Aorta (tissue), 5 donors: ENCODE results near the gene PTGER3. TPM values are rescaled to one million over a fixed set of nuclear protein-coding genes. Genes with fewer than 3 reads are reported as not detected.
"Not testable (repeated sequence)": the region's sequence is repeated elsewhere in the genome, so short reads cannot be mapped to it uniquely, and the experiment has no call there.

Experiments used
- ATAC-seq: fragments of 200-7000 bp; cut with Tn5 transposase; one replicate; pipeline ENCODE4 v1.9.1; 2022; ENCODE audit warnings: moderate library complexity; ENCODE audit not compliant: low FRiP score
- DNase-seq, 2 donors: peaks; one replicate each; pipeline ENCODE4 v3.0.0-alpha.2; 2020
- H3K27ac ChIP-seq, 2 donors: one replicate each; pipeline ENCODE4 v1.5.1; 2013; ENCODE audit warnings: low read length in 2 of 2, mild to moderate bottlenecking in 2 of 2, moderate library complexity in 2 of 2, control low read depth in 1 of 2, inconsistent platforms in 1 of 2, low read depth in 1 of 2
- H3K27me3 ChIP-seq, 2 donors: one replicate each; pipeline ENCODE4 v1.6.1; 2013; ENCODE audit warnings: control low read depth in 1 of 2, low read length in 1 of 2, mild to moderate bottlenecking in 1 of 2, moderate library complexity in 1 of 2; ENCODE audit not compliant: insufficient read depth in 2 of 2, control insufficient read depth in 1 of 2
- H3K36me3 ChIP-seq, 2 donors: one replicate each; pipeline ENCODE4 v1.6.1; 2013; ENCODE audit warnings: control low read depth in 1 of 2, low read length in 1 of 2, mild to moderate bottlenecking in 1 of 2; ENCODE audit not compliant: insufficient read depth in 2 of 2, control insufficient read depth in 1 of 2
- H3K4me1 ChIP-seq, 2 donors: one replicate each; pipeline ENCODE4 v1.6.1; 2013; ENCODE audit warnings: low read length in 2 of 2, control low read depth in 1 of 2, mild to moderate bottlenecking in 1 of 2, moderate library complexity in 1 of 2; ENCODE audit not compliant: insufficient read depth in 2 of 2, control insufficient read depth in 1 of 2
- H3K4me3 ChIP-seq, 2 donors: one replicate each; pipeline ENCODE4 v1.5.1; 2013; ENCODE audit warnings: low read length in 2 of 2, control low read depth in 1 of 2, mild to moderate bottlenecking in 1 of 2
- H3K9me3 ChIP-seq: one replicate; pipeline ENCODE4 v1.6.1; 2013; ENCODE audit warnings: mild to moderate bottlenecking, low read length; ENCODE audit not compliant: control insufficient read depth
- WGBS, 2 donors: extraction: QIAGEN DNeasy Blood & Tissue Kit; methylation state at CpG; one replicate each; pipeline ENCODE4 v1.1.7; 2013; 5-methylcytosine and 5-hydroxymethylcytosine counted together
- intact Hi-C, 2 donors: fragments of 100-400 bp; cut with DNase I; formaldehyde crosslinking; loops; one replicate each; pipeline versions ENCODE4 v1.14.2 to v1.15.0; 2022
- microRNA-seq, 2 donors: library from miRNA; unstranded; fragments of <30 nt; microRNA quantifications; one replicate each; pipeline ENCODE4 v1.2.0, GENCODE V29; 2020
- polyA plus RNA-seq, 2 donors: library from polyadenylated mRNA; stranded (reverse); fragments of 200-250 nt; gene quantifications; one replicate each; pipeline ENCODE4 v1.2.3, GENCODE V29; 2013
- total RNA-seq, 2 donors: library from RNA; stranded (reverse); fragmentation: NEBNext Ultra II Directional; extraction: Animal tissue kit (Norgen Biotek cat#: 25700); gene quantifications; one replicate each; pipeline ENCODE4 v1.2.1, GENCODE V29; 2021
- donor health status: healthy with polysubstance abuse.
- donor health status: Bipolar disorder and iron deficiency.
- donor health status: DM: no; HTN: no; CAD: no.
- donor health status: DM: no; HTN: no; CAD: no.
- donor health status: DM: yes; HTN: yes; CAD: no.

Gene PTGER3
- total and polyA plus RNA-seq, 4 donors: 14.9 to 40.0 (median 24.0) TPM

GRCh38 chr1:70940398-70940797, 107.2 kb downstream of the PTGER3 start:
- ATAC-seq, H3K4me3 ChIP-seq, H3K4me1 ChIP-seq, H3K9me3 ChIP-seq, H3K27ac ChIP-seq, intact Hi-C loops, H3K36me3 ChIP-seq, DNase-seq, H3K27me3 ChIP-seq: not testable (repeated sequence)
- WGBS, 2 donors: 79 to 80% methylated on average over 2 of the region's 2 CpGs

GRCh38 chr1:70934194-70934961, 113.2 kb downstream of the PTGER3 start:
- H3K27me3 ChIP-seq: no peaks in the 10 kb centered on the region
- H3K36me3 ChIP-seq: no peaks in the 10 kb centered on the region
- H3K4me3 ChIP-seq: no peak overlapping the region
- no peak for DNase-seq
- H3K9me3 ChIP-seq: no peaks in the 10 kb centered on the region
- WGBS, 2 donors: 34 to 47% methylated on average over 5 of the region's 5 CpGs
- peaks cover 0 to 7% of the 10 kb centered on the region in 2 donors for H3K4me1 ChIP-seq
- no peak overlapping the region for H3K27ac ChIP-seq
- intact Hi-C loops: no loop called here
- ATAC-seq: no peak

GRCh38 chr1:70930062-70930461, 117.6 kb downstream of the PTGER3 start:
- Histone ChIP-seq H3K9me3 (no peaks in the 10 kb centered on the region), H3K4me1 (peaks cover 0 to 7% of the 10 kb centered on the region in 2 donors), H3K36me3 (no peaks in the 10 kb centered on the region), H3K4me3 (no peak overlapping the region), H3K27me3 (no peaks in the 10 kb centered on the region), H3K27ac (no peak overlapping the region)
- ATAC-seq: no peak
- 4 to 6% methylated on average over 1 of the region's 1 CpG for WGBS, 2 donors
- no peak for DNase-seq
- intact Hi-C loops: no loop called here

GRCh38 chr1:70922196-70922595, 125.4 kb downstream of the PTGER3 start:
- 84 to 88% methylated on average over 2 of the region's 2 CpGs for WGBS, 2 donors
- Histone ChIP-seq H3K27me3 (no peaks in the 10 kb centered on the region), H3K36me3 (no peaks in the 10 kb centered on the region), H3K9me3 (no peaks in the 10 kb centered on the region), H3K27ac (no peak overlapping the region), H3K4me1 (no peaks in the 10 kb centered on the region), H3K4me3 (no peak overlapping the region)
- intact Hi-C loops: no loop called here
- ATAC-seq (no peak), DNase-seq (no peak)

Small RNA genes within 50 kb of the gene (microRNA-seq; reads per million reads assigned to microRNA genes)
- 160 to 273 reads per million in 2 donors for gene MIR186

Other genes starting within 250 kb of the PTGER3 start
- gene ZRANB2, start 33.2 kb upstream of the PTGER3 start, total RNA-seq: 100 to 1,000 TPM in 1 of 2 donors, 10 to 100 TPM in 1; 91.8 to 118 TPM
- gene ZRANB2, start 33.2 kb upstream of the PTGER3 start, polyA plus RNA-seq: 100 to 1,000 TPM in 1 of 2 donors, 10 to 100 TPM in 1; 26.3 to 109 TPM